ENCODE results near the gene GLRX5. TPM values are rescaled to one million over a fixed set of nuclear protein-coding genes. Genes with fewer than 3 reads are reported as not detected.

The GLRX5 gene
- total RNA-seq, 1 donor from 2014 or later, result 74.1 TPM

- H3K9me3 ChIP-seq (ENCODE audit: control insufficient read depth in 3 of 3, low read length in 3 of 3), result no peaks in the 10 kb centered on the region
Measured at GRCh38 chr14:95549656-95550585, 15.1 kb downstream of the GLRX5 start.

GRCh38 chr14:95551435-95551834 is 16.6 kb downstream of the GLRX5 start:
- no peaks in the 10 kb centered on the region for H3K36me3 ChIP-seq (ENCODE audit: control insufficient read depth in 3 of 3, insufficient read depth in 3 of 3, low read length in 3 of 3)
- no peak overlapping the region for H3K4me3 ChIP-seq (ENCODE audit: low read length in 3 of 3)
- H3K9me3 ChIP-seq (ENCODE audit: control insufficient read depth in 3 of 3, low read length in 3 of 3), result no peaks in the 10 kb centered on the region

More at GRCh38 chr14:95549656-95550585, 15.1 kb downstream of the GLRX5 start:
- H3K27me3 ChIP-seq (ENCODE audit: control insufficient read depth in 3 of 3, insufficient read depth in 3 of 3, low read length in 3 of 3), result no peaks in the 10 kb centered on the region
- H3K27ac ChIP-seq (ENCODE audit: low read depth, low read length), result no peak overlapping the region
- H3K4me1 ChIP-seq (ENCODE audit: control insufficient read depth in 3 of 3, insufficient read depth in 3 of 3, low read length in 3 of 3), result peaks cover 6 to 16% (median 15%) of the 10 kb centered on the region in 3 donors
- no peak overlapping the region for H3K4me3 ChIP-seq (ENCODE audit: low read length in 3 of 3)
- no peak overlapping the region for H3K9ac ChIP-seq (ENCODE audit: low read depth in 1 of 3, low read length in 3 of 3)
- no peaks in the 10 kb centered on the region for H3K36me3 ChIP-seq (ENCODE audit: control insufficient read depth in 3 of 3, insufficient read depth in 3 of 3, low read length in 3 of 3)

GRCh38 chr14:95553141-95553540 is 18.3 kb downstream of the GLRX5 start:
- Histone ChIP-seq H3K9ac (ENCODE audit: low read depth in 1 of 3, low read length in 3 of 3) (no peak overlapping the region), H3K9me3 (ENCODE audit: control insufficient read depth in 3 of 3, low read length in 3 of 3) (no peaks in the 10 kb centered on the region), H3K36me3 (ENCODE audit: control insufficient read depth in 3 of 3, insufficient read depth in 3 of 3, low read length in 3 of 3) (no peaks in the 10 kb centered on the region), H3K4me1 (ENCODE audit: control insufficient read depth in 3 of 3, insufficient read depth in 3 of 3, low read length in 3 of 3) (peaks cover under 1 to 8% (median 4%) of the 10 kb centered on the region in 3 donors), H3K4me3 (ENCODE audit: low read length in 3 of 3) (no peak overlapping the region), H3K27ac (ENCODE audit: low read depth, low read length) (no peak overlapping the region), H3K27me3 (ENCODE audit: control insufficient read depth in 3 of 3, insufficient read depth in 3 of 3, low read length in 3 of 3) (no peaks in the 10 kb centered on the region)

More at GRCh38 chr14:95551435-95551834, 16.6 kb downstream of the GLRX5 start:
- H3K27ac ChIP-seq (ENCODE audit: low read depth, low read length), result no peak overlapping the region
- peaks cover 6 to 13% (median 11%) of the 10 kb centered on the region in 3 donors for H3K4me1 ChIP-seq (ENCODE audit: control insufficient read depth in 3 of 3, insufficient read depth in 3 of 3, low read length in 3 of 3)
- H3K27me3 ChIP-seq (ENCODE audit: control insufficient read depth in 3 of 3, insufficient read depth in 3 of 3, low read length in 3 of 3), result no peaks in the 10 kb centered on the region
- no peak overlapping the region for H3K9ac ChIP-seq (ENCODE audit: low read depth in 1 of 3, low read length in 3 of 3)

GRCh38 chr14:95555053-95555452 is 20.2 kb downstream of the GLRX5 start:
- Histone ChIP-seq H3K9me3 (ENCODE audit: control insufficient read depth in 3 of 3, low read length in 3 of 3) (no peaks in the 10 kb centered on the region), H3K27me3 (ENCODE audit: control insufficient read depth in 3 of 3, insufficient read depth in 3 of 3, low read length in 3 of 3) (no peaks in the 10 kb centered on the region), H3K4me1 (ENCODE audit: control insufficient read depth in 3 of 3, insufficient read depth in 3 of 3, low read length in 3 of 3) (peaks cover 0 to 4% (median 3%) of the 10 kb centered on the region in 3 donors), H3K36me3 (ENCODE audit: control insufficient read depth in 3 of 3, insufficient read depth in 3 of 3, low read length in 3 of 3) (no peaks in the 10 kb centered on the region), H3K9ac (ENCODE audit: low read depth in 1 of 3, low read length in 3 of 3) (no peak overlapping the region), H3K4me3 (ENCODE audit: low read length in 3 of 3) (no peak overlapping the region), H3K27ac (ENCODE audit: low read depth, low read length) (no peak overlapping the region)

GRCh38 chr14:95557291-95557690 is 22.4 kb downstream of the GLRX5 start:
- H3K4me1 ChIP-seq (ENCODE audit: control insufficient read depth in 3 of 3, insufficient read depth in 3 of 3, low read length in 3 of 3), result peaks cover 0 to 2% (median 0%) of the 10 kb centered on the region in 3 donors
- no peaks in the 10 kb centered on the region for H3K36me3 ChIP-seq (ENCODE audit: control insufficient read depth in 3 of 3, insufficient read depth in 3 of 3, low read length in 3 of 3)
- no peak overlapping the region for H3K27ac ChIP-seq (ENCODE audit: low read depth, low read length)
- H3K4me3 ChIP-seq (ENCODE audit: low read length in 3 of 3), result no peak overlapping the region
- no peak overlapping the region for H3K9ac ChIP-seq (ENCODE audit: low read depth in 1 of 3, low read length in 3 of 3)
- no peaks in the 10 kb centered on the region for H3K27me3 ChIP-seq (ENCODE audit: control insufficient read depth in 3 of 3, insufficient read depth in 3 of 3, low read length in 3 of 3)
- no peaks in the 10 kb centered on the region for H3K9me3 ChIP-seq (ENCODE audit: control insufficient read depth in 3 of 3, low read length in 3 of 3)

- Histone ChIP-seq H3K27ac (ENCODE audit: low read depth, low read length) (no peak overlapping the region), H3K27me3 (ENCODE audit: control insufficient read depth in 3 of 3, insufficient read depth in 3 of 3, low read length in 3 of 3) (no peaks in the 10 kb centered on the region), H3K9me3 (ENCODE audit: control insufficient read depth in 3 of 3, low read length in 3 of 3) (no peaks in the 10 kb centered on the region), H3K4me3 (ENCODE audit: low read length in 3 of 3) (no peak overlapping the region), H3K9ac (ENCODE audit: low read depth in 1 of 3, low read length in 3 of 3) (no peak overlapping the region), H3K4me1 (ENCODE audit: control insufficient read depth in 3 of 3, insufficient read depth in 3 of 3, low read length in 3 of 3) (peaks cover 3 to 4% (median 4%) of the 10 kb centered on the region in 3 donors), H3K36me3 (ENCODE audit: control insufficient read depth in 3 of 3, insufficient read depth in 3 of 3, low read length in 3 of 3) (no peaks in the 10 kb centered on the region)
Measured at GRCh38 chr14:95557832-95558231, 23.0 kb downstream of the GLRX5 start.

- peaks cover 11 to 14% (median 12%) of the 10 kb centered on the region in 3 donors for H3K4me1 ChIP-seq (ENCODE audit: control insufficient read depth in 3 of 3, insufficient read depth in 3 of 3, low read length in 3 of 3)
- H3K9me3 ChIP-seq (ENCODE audit: control insufficient read depth in 3 of 3, low read length in 3 of 3), result no peaks in the 10 kb centered on the region
- H3K36me3 ChIP-seq (ENCODE audit: control insufficient read depth in 3 of 3, insufficient read depth in 3 of 3, low read length in 3 of 3), result no peaks in the 10 kb centered on the region
- no peak overlapping the region for H3K9ac ChIP-seq (ENCODE audit: low read depth in 1 of 3, low read length in 3 of 3)
- H3K27me3 ChIP-seq (ENCODE audit: control insufficient read depth in 3 of 3, insufficient read depth in 3 of 3, low read length in 3 of 3), result no peaks in the 10 kb centered on the region
- H3K27ac ChIP-seq (ENCODE audit: low read depth, low read length), result no peak overlapping the region
- no peak overlapping the region for H3K4me3 ChIP-seq (ENCODE audit: low read length in 3 of 3)
Measured at GRCh38 chr14:95559203-95559602, 24.4 kb downstream of the GLRX5 start.

GRCh38 chr14:95561001-95561412 is 26.2 kb downstream of the GLRX5 start:
- Histone ChIP-seq H3K9me3 (ENCODE audit: control insufficient read depth in 3 of 3, low read length in 3 of 3) (no peaks in the 10 kb centered on the region), H3K27ac (ENCODE audit: low read depth, low read length) (no peak overlapping the region), H3K4me1 (ENCODE audit: control insufficient read depth in 3 of 3, insufficient read depth in 3 of 3, low read length in 3 of 3) (peaks cover 13 to 16% (median 15%) of the 10 kb centered on the region in 3 donors), H3K9ac (ENCODE audit: low read depth in 1 of 3, low read length in 3 of 3) (no peak overlapping the region), H3K27me3 (ENCODE audit: control insufficient read depth in 3 of 3, insufficient read depth in 3 of 3, low read length in 3 of 3) (no peaks in the 10 kb centered on the region), H3K36me3 (ENCODE audit: control insufficient read depth in 3 of 3, insufficient read depth in 3 of 3, low read length in 3 of 3) (no peaks in the 10 kb centered on the region), H3K4me3 (ENCODE audit: low read length in 3 of 3) (no peak overlapping the region)

GRCh38 chr14:95562892-95563685 is 28.2 kb downstream of the GLRX5 start:
- Histone ChIP-seq H3K9ac (ENCODE audit: low read depth in 1 of 3, low read length in 3 of 3) (peak overlapping the region; percentile 20 to 51 (median 25)), H3K4me3 (ENCODE audit: low read length in 3 of 3) (peak overlapping the region; percentile 15 to 60 (median 56)), H3K36me3 (ENCODE audit: control insufficient read depth in 3 of 3, insufficient read depth in 3 of 3, low read length in 3 of 3) (no peaks in the 10 kb centered on the region), H3K27ac (ENCODE audit: low read depth, low read length) (no peak overlapping the region), H3K27me3 (ENCODE audit: control insufficient read depth in 3 of 3, insufficient read depth in 3 of 3, low read length in 3 of 3) (no peaks in the 10 kb centered on the region), H3K4me1 (ENCODE audit: control insufficient read depth in 3 of 3, insufficient read depth in 3 of 3, low read length in 3 of 3) (peaks cover 13 to 16% (median 15%) of the 10 kb centered on the region in 3 donors), H3K9me3 (ENCODE audit: control insufficient read depth in 3 of 3, low read length in 3 of 3) (no peaks in the 10 kb centered on the region)

Measured in skeletal muscle tissue (tissue), 4 donors.